DOHH2 (cell line): ENCODE results near the gene PNP.
"Not testable (repeated sequence)": the region's sequence is repeated elsewhere in the genome, so short reads cannot be mapped to it uniquely, and the experiment has no call there.

Experiments
- H3F3A ChIP-seq: fragments of 200-600 bp; sonication (generic), shearing (Covaris generic); 2 replicates; pipeline ENCODE4 v1.6.0; 2016; ENCODE audit warnings: antibody characterized with exemption, mild to moderate bottlenecking; ENCODE audit not compliant: control insufficient read depth, insufficient read depth
- H3K27ac ChIP-seq: fragments of 200-600 bp; sonication (generic); 2 replicates; pipeline ENCODE4 v1.5.1; 2014; ENCODE audit warnings: low read depth, mild to moderate bottlenecking, low read length, moderate library complexity
- H3K27me3 ChIP-seq: fragments of 200-600 bp; sonication (generic); 2 replicates; pipeline ENCODE4 v1.6.1; 2014; ENCODE audit warnings: mild to moderate bottlenecking, low read length, mixed read lengths; ENCODE audit not compliant: control insufficient read depth
- H3K36me3 ChIP-seq: fragments of 200-600 bp; sonication (generic); 2 replicates; pipeline ENCODE4 v1.6.1; 2014; ENCODE audit warnings: mild to moderate bottlenecking, low read length, moderate library complexity, mixed read lengths; ENCODE audit not compliant: control insufficient read depth
- H3K4me1 ChIP-seq: fragments of 200-600 bp; sonication (generic); 2 replicates; pipeline ENCODE4 v1.6.1; 2014; ENCODE audit warnings: mild to moderate bottlenecking, low read length, mixed read lengths; ENCODE audit not compliant: control insufficient read depth
- H3K4me2 ChIP-seq: fragments of 200-600 bp; sonication (generic); 2 replicates; pipeline ENCODE4 v1.6.0; 2014; ENCODE audit warnings: mild to moderate bottlenecking, low read length, moderate library complexity
- H3K4me3 ChIP-seq: fragments of 200-600 bp; sonication (generic); 2 replicates; pipeline ENCODE4 v1.5.1; 2014; ENCODE audit warnings: mild to moderate bottlenecking, low read length, mixed read lengths
- H3K79me2 ChIP-seq: fragments of 200-600 bp; sonication (generic); 2 replicates; pipeline ENCODE4 v1.6.1; 2014; ENCODE audit warnings: mild to moderate bottlenecking, low read length, mixed read lengths; ENCODE audit not compliant: control insufficient read depth
- H3K9me2 ChIP-seq: fragments of 200-600 bp; sonication (generic); replicated peaks from 2 replicates; pipeline ENCODE4 v1.6.1; 2014; ENCODE audit warnings: mild to moderate bottlenecking, low read length, mixed read lengths; ENCODE audit not compliant: control insufficient read depth
- H3K9me3 ChIP-seq: fragments of 200-600 bp; sonication (generic); 2 replicates; pipeline ENCODE4 v1.6.1; 2014; ENCODE audit warnings: antibody characterized with exemption, low read length, mixed read lengths; ENCODE audit not compliant: control insufficient read depth, insufficient read depth
- H4K20me1 ChIP-seq: fragments of 200-600 bp; sonication (generic); 2 replicates; pipeline ENCODE4 v1.6.0; 2014; ENCODE audit warnings: low read depth, mild to moderate bottlenecking, antibody characterized with exemption, low read length, moderate library complexity; ENCODE audit not compliant: control insufficient read depth, insufficient read depth
- EZH2phosphoT487 ChIP-seq: fragments of 200-600 bp; sonication (generic); IDR thresholded peaks from 2 replicates; pipeline ENCODE4 v1.6.1; 2017; ENCODE audit warnings: borderline replicate concordance, mild to moderate bottlenecking, antibody characterized with exemption, low read length, moderate library complexity, mixed read lengths
- TF ChIP-seq, protein P1 (sequence below): fragments of 200-600 bp; sonication (generic); IDR thresholded peaks from one replicate; pipeline ENCODE4 v1.5.1; 2014; ENCODE audit warnings: antibody characterized with exemption, mild to moderate bottlenecking, low read depth, low read length; ENCODE audit not compliant: poor library complexity, severe bottlenecking

The PNP gene

GRCh38 chr14:20446889-20447288 is 22.3 kb upstream of the PNP start:
- Histone ChIP-seq H3K27ac (no peak overlapping the region), H3K4me2 (no peak overlapping the region), H3K27me3 (no peaks in the 10 kb centered on the region), H3K4me3 (no peak overlapping the region), H3F3A (peaks cover 7% of the 10 kb centered on the region; the same call in 1 of the 2 replicates), H3K36me3 (peaks cover 71% of the 10 kb centered on the region), H3K9me2 (no peaks in the 10 kb centered on the region), H3K79me2 (peaks cover 3% of the 10 kb centered on the region), H3K4me1 (peaks cover 6% of the 10 kb centered on the region; the same call in 1 of the 2 replicates), H4K20me1 (no peaks in the 10 kb centered on the region), H3K9me3 (no peaks in the 10 kb centered on the region)
- TF ChIP-seq, protein P1, sequence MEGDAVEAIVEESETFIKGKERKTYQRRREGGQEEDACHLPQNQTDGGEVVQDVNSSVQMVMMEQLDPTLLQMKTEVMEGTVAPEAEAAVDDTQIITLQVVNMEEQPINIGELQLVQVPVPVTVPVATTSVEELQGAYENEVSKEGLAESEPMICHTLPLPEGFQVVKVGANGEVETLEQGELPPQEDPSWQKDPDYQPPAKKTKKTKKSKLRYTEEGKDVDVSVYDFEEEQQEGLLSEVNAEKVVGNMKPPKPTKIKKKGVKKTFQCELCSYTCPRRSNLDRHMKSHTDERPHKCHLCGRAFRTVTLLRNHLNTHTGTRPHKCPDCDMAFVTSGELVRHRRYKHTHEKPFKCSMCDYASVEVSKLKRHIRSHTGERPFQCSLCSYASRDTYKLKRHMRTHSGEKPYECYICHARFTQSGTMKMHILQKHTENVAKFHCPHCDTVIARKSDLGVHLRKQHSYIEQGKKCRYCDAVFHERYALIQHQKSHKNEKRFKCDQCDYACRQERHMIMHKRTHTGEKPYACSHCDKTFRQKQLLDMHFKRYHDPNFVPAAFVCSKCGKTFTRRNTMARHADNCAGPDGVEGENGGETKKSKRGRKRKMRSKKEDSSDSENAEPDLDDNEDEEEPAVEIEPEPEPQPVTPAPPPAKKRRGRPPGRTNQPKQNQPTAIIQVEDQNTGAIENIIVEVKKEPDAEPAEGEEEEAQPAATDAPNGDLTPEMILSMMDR: no peak
- TF ChIP-seq EZH2phosphoT487: no peak

- Histone ChIP-seq H3K4me2 (peak overlapping the region; percentile 71; the same call in 1 of the 2 replicates), H3K36me3 (peaks cover 91% of the 10 kb centered on the region), H3K4me1 (peaks cover 29% of the 10 kb centered on the region), H3K79me2 (peaks cover 60% of the 10 kb centered on the region), H3F3A (peaks cover 13% of the 10 kb centered on the region)
- H3K27me3 ChIP-seq, H3K9me2 ChIP-seq, H3K4me3 ChIP-seq, H3K9me3 ChIP-seq, H3K27ac ChIP-seq, H4K20me1 ChIP-seq: not testable (repeated sequence)
Observed at GRCh38 chr14:20452831-20453230, 16.4 kb upstream of the PNP start.

GRCh38 chr14:20454516-20455354 is 14.5 kb upstream of the PNP start, which contains the start of the genes APEX1 and OSGEP:
APEX1 (plus strand) TSS chr14:20455226; CDS start chr14:20455646, 420 bp downstream.
OSGEP (minus strand) TSS chr14:20454812; CDS start chr14:20454683, 129 bp downstream.
- Histone ChIP-seq H3K27me3 (no peaks in the 10 kb centered on the region), H3K79me2 (peaks cover 79% of the 10 kb centered on the region), H3F3A (peaks cover 30% of the 10 kb centered on the region), H3K4me1 (peaks cover 46% of the 10 kb centered on the region), H3K9me3 (no peaks in the 10 kb centered on the region), H3K9me2 (no peaks in the 10 kb centered on the region), H4K20me1 (no peaks in the 10 kb centered on the region), H3K27ac (peak within 1 kb of the TSS; percentile 79), H3K4me3 (peak within 1 kb of the TSS; percentile 92), H3K4me2 (peak within 1 kb of the TSS; percentile 71), H3K36me3 (peaks cover 91% of the 10 kb centered on the region)
- TF ChIP-seq EZH2phosphoT487: no peak
- TF ChIP-seq, protein P1: no peak
